Nephron progenitor cell (in vitro differentiated cells): Measurements from ENCODE around the gene MFAP3L.

ENCODE experiments used
- DNase-seq: peaks from one replicate; pipeline ENCODE4 v3.0.0; 2021
- H3K27ac Mint-ChIP-seq: 2 replicates; pipeline ENCODE4 v1.8.0; 2021; ENCODE audit warnings: mild to moderate bottlenecking, moderate library complexity, mixed read lengths
- H3K27me3 Mint-ChIP-seq: 2 replicates; pipeline ENCODE4 v1.8.0; 2021; ENCODE audit warnings: mild to moderate bottlenecking, low read depth, mixed read lengths; ENCODE audit not compliant: poor library complexity
- H3K36me3 Mint-ChIP-seq: 2 replicates; pipeline ENCODE4 v1.8.0; 2021; ENCODE audit warnings: low read depth, mixed read lengths
- H3K4me1 Mint-ChIP-seq: 2 replicates; pipeline ENCODE4 v1.8.0; 2021; ENCODE audit warnings: mixed read lengths
- H3K4me3 Mint-ChIP-seq: 2 replicates; pipeline ENCODE4 v1.8.0; 2021; ENCODE audit warnings: mild to moderate bottlenecking, moderate library complexity, mixed read lengths
- H3K9me3 Mint-ChIP-seq: 2 replicates; pipeline ENCODE4 v1.8.0; 2021; ENCODE audit warnings: mild to moderate bottlenecking, moderate library complexity, mixed read lengths
- CTCF ChIP-seq: fragments of 200-600 bp; sonication (generic); IDR thresholded peaks from 2 replicates; pipeline ENCODE4 v1.5.0; 2021; ENCODE audit warnings: antibody characterized with exemption

Gene MFAP3L

DNA sequence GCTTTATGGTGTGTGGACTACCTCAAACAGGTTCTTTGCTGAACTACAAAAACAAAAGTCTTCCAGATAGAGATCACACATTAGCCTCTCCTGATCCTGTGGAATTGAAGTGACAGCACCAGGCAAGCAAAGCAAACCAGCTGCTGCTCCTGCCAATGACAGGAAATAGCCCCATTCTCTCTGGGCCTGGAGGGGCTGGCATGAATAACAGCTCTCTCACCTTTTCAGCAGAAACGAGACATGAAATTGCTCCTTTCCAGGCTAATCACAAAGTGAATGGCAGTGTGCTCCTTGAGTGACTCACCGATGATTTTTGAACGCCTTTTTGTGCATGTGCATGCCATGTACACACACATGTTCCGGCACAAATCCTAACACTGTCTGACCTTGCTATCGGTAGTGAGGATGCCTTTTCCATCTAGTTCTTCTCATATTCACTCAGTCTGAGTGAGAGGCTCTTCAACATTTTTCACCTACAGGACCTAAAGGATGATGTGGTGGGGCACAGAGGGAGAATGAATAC lies 24.4 kb downstream of the MFAP3L start:
- H3K4me1 Mint-ChIP-seq = peaks cover 19% of the 10 kb centered on the region
- no peaks in the 10 kb centered on the region for H3K36me3 Mint-ChIP-seq
- H3K9me3 Mint-ChIP-seq = no peaks in the 10 kb centered on the region
- H3K4me3 Mint-ChIP-seq = no peak overlapping the region
- TF ChIP-seq CTCF = no peak
- no peak for DNase-seq
- H3K27ac Mint-ChIP-seq = peak overlapping the region; percentile 52
- H3K27me3 Mint-ChIP-seq = peaks cover 3% of the 10 kb centered on the region

GRCh38 chr4:170001011-170001744 lies 25.0 kb downstream of the MFAP3L start:
- Mint-ChIP-seq H3K4me3 (no peak overlapping the region), H3K27ac (no peak overlapping the region), H3K9me3 (no peaks in the 10 kb centered on the region), H3K27me3 (peaks cover 3% of the 10 kb centered on the region), H3K36me3 (no peaks in the 10 kb centered on the region), H3K4me1 (peaks cover 25% of the 10 kb centered on the region)
- DNase-seq = no peak
- TF ChIP-seq CTCF = no peak

DNA sequence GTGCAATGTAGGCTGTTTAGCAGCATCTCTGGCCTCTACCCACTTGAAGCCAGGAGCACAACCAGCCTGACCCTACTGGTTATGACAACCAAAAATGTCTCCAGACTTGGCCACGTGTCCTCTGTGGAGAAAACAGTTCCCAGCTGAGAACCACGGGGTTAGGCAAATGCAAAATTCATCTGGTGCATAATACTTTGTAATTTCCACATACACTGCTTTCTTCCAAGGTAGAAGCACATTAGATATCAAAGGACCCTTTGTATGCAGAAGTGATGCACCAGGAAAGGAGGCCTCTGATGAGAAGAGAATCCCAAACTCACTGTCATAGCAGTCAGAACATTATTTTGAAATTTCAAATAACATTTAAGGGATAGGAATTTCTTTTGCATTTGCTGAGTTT lies 26.3 kb downstream of the MFAP3L start:
- Mint-ChIP-seq H3K9me3 (no peaks in the 10 kb centered on the region), H3K27me3 (peaks cover 3% of the 10 kb centered on the region), H3K36me3 (no peaks in the 10 kb centered on the region), H3K4me1 (peaks cover 19% of the 10 kb centered on the region), H3K27ac (no peak overlapping the region), H3K4me3 (no peak overlapping the region)
- no peak for TF ChIP-seq CTCF
- no peak for DNase-seq

DNA sequence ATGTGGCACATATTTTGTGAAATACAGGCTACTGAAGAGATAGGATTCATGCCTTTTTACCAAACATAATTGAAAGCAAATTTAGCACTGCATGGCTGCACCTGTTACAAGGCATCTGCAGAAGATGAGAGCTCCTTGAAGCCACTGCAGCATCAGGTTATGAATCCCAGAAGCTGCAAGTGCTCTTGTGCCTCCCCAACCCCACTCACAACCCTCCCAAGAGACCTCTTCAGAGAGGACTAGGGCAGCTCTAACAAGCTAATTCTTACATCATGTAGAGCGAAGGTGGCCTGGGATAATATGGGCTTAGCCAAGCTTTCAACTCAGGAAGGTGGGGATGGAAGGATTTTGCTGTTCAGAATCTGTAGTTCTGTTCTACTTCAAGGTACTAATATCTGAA lies 27.2 kb downstream of the MFAP3L start:
- Mint-ChIP-seq H3K36me3 (no peaks in the 10 kb centered on the region), H3K9me3 (no peaks in the 10 kb centered on the region), H3K4me1 (peaks cover 10% of the 10 kb centered on the region), H3K27ac (no peak overlapping the region), H3K4me3 (no peak overlapping the region), H3K27me3 (peaks cover 3% of the 10 kb centered on the region)
- TF ChIP-seq CTCF = no peak
- DNase-seq = no peak

- no peaks in the 10 kb centered on the region for H3K27me3 Mint-ChIP-seq
- H3K4me1 Mint-ChIP-seq = peaks cover 10% of the 10 kb centered on the region
- no peaks in the 10 kb centered on the region for H3K9me3 Mint-ChIP-seq
- no peaks in the 10 kb centered on the region for H3K36me3 Mint-ChIP-seq
- no peak overlapping the region for H3K27ac Mint-ChIP-seq
- H3K4me3 Mint-ChIP-seq = no peak overlapping the region
- TF ChIP-seq CTCF = no peak
- no peak for DNase-seq
Measured at GRCh38 chr4:169996379-169997240, 29.6 kb downstream of the MFAP3L start.
